HG02943 (cell line): ENCODE results near the gene DIAPH2.

Source experiments
- ATAC-seq: cut with Tn5 transposase; IDR thresholded peaks from one replicate; pipeline ENCODE4 v1.9.1; 2021; ENCODE audit warnings: mild to moderate bottlenecking, low read depth, moderate library complexity; ENCODE audit not compliant: unreplicated experiment

DIAPH2 gene

DNA sequence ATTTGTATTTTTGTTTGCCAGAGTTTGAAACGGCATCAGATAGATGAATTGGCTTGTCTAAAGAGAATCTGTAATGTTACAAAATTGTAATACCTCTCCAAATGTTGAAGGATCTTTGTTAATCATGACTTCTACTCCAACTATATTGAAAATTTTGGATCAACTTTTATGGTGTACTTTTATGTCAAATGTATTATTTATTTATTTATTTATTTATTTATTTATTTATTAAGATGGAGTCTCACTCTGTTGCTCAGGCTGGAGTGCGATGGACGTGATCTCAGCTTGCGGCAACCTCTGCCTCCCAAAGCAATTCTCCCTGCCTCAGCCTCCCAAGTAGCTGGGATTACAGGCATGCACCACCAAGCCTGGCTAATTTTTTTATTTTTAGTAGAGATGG, 235.0 kb downstream of the DIAPH2 start:
- ATAC-seq: no peak

DNA sequence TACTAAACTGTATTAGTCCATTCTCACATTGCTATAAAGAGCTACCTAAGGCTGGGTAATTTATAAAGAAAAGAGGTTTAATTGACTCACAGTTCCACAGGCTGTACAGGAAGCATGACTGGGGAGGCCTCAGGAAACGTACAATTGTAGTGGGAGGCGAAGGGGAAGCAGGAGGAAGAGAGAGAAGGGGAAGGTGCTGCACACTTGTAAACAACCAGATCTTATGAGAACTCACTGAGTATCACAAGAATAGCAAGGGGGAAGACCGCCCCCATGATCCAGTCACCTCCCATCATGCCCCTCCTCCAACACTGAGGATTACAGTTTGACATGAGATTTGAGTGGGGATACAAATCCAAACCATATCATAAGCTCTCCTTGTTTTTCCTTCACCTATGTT, 239.9 kb downstream of the DIAPH2 start:
- no peak for ATAC-seq

DNA sequence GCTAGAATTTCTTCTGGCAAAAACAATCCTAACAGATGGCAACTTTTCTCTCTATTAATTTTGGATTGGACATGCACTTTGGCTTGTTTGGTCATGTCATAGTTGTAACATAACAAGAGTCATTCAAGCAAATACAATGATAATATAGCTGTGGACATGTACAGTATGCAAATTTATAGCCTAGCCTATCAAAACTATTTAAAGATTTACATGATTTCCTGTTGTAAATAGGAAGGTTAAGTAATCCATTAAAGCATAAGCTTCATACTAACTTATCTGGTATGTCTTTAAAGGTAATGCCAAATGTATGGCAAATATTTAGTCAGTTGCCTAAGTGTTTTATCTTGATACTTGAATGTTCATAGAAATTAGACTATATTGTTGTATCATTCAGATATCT, 244.4 kb downstream of the DIAPH2 start:
- ATAC-seq: no peak

DNA sequence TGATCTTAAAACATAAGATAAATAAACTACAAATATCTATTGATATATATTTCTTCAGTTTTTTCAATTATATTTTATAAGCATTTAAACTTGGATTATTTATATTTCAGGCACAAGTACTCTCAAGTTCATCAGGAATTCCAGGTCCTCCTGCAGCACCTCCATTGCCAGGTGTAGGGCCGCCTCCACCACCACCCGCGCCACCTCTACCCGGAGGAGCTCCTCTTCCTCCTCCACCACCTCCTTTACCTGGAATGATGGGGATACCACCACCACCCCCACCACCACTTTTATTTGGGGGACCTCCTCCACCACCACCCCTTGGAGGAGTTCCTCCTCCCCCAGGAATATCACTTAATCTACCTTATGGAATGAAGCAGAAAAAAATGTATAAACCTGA, 273.1 kb downstream of the DIAPH2 start:
- no peak for ATAC-seq

DNA sequence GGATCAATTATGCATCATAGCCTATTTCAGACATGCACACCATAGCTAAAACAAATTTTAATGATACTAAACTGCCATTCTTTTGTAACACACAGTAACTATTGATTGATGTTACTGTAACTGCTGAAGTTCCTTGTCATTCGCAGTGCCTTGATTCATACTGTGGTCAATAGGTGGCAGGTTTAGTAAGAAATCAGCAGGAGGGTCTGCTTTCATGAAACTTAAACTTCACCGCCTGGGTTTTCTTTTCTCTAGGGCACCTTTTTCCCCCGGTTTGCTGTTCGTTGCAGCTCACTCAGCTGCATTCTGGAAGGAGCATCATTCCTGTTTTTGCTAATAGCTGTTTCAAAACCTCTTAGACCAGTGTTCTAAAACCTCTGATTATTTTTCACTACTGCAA, 287.2 kb downstream of the DIAPH2 start:
- ATAC-seq: no peak

DNA sequence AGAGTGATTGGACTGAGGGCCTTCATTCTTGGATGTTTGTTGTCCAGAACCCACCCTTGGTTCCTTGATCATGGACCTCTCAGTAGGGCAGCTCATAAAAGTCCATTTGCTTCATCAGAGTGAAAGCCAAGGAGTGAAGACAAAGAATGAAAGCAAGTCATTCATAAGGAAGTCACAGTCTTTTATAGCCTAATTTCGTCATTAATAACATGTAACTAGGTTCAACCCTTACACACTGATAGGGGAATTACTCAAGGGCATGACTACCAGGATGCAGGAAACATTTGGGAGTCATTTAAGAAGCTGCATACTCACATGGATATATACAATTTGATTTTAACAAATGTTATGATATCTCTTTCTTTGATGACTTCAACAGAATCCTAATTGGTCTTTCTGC, 294.3 kb downstream of the DIAPH2 start:
- ATAC-seq: no peak

DNA sequence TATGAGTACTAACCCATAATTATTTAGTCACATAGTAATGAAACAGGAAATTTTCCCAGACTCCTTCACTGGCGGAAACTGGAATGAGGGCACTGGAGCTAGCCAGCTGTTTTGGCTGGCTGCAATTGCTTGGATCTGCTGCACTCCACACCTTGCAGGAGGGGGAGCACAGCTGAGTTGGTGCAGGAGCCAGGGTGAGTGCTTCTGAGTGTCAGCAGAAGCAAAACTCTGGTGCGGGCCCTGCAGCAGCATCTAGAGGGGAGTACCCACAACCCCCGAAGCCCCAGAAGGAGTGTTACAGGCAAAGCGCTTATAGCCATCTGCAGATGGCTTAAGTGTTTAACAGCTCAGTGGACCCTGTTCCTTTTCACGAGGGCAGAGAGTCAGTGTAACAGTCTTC, 295.1 kb downstream of the DIAPH2 start:
- ATAC-seq: no peak

DNA sequence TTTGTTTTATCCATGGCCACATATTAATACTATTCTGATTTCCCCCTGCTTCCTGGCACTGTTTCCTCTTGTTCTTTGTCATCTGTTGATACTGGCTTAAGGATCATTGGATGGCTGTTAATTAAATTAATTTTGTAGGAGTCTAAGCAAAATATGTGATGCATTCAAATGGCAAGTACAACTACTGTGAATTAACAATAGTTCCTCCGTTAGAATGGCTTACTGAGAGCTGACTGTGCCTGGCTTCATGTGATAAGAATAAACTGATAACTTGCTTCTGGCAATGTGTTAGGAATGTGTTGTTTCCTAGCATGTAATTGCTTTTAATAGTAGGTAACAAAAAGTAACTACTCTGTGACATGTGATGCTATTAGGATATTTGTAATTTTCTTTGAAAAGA, 297.5 kb downstream of the DIAPH2 start:
- ATAC-seq: no peak

DNA sequence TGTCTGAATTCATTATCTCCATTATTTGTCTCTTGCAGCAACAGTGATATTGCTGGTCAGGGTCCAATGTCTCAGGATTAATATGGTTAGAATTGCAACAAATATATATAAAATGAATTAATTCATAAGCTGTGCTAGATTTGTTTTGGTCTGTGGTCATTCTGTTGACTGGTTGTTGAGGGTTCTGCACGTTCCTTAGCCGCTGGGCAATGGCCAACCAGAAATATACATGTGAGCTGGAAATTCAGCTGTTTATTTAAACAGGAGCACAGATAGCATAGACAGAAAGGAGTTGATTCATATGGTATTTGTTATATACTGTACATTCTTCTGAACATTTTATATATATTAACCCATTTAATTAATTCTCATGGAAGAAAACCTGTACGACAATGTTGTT, 299.9 kb downstream of the DIAPH2 start:
- no peak for ATAC-seq

DNA sequence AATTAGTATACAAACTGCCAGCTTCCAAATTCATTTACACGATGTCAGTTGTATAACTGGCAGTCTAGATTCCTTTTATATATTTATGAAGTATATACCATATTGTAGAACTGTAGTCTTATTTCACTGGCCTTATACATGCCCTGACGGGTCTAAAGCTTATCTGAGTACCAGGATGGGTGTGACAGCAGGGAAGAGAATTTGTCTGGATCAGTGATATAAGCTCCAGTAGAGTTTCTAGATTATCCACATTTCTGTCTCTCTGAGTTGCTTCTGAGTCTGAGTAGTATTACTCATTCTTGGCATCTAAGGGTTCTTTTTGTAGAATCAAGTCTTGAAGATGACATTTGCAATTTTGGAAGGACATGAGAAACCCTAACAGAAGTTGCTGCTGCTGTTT, 300.4 kb downstream of the DIAPH2 start:
- no peak for ATAC-seq

DNA sequence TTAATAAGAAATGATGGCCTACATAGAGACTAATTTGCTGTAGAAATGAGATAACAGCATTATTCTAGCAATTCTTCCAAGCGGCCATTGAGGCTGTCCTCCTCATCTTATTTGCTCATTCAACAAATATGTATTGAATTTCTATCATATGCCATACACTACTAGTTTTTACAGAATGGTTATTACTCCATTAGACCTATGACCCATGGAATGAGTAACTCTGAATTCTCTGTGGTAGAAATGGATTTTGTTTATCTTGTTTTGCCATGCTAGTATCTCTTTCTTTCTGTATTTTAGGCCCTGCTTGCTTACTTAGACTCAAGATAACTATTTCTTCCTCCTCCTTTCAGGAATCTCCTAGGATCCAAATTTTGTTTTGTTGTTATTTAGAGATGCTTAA, 302.6 kb downstream of the DIAPH2 start:
- ATAC-seq: no peak

DNA sequence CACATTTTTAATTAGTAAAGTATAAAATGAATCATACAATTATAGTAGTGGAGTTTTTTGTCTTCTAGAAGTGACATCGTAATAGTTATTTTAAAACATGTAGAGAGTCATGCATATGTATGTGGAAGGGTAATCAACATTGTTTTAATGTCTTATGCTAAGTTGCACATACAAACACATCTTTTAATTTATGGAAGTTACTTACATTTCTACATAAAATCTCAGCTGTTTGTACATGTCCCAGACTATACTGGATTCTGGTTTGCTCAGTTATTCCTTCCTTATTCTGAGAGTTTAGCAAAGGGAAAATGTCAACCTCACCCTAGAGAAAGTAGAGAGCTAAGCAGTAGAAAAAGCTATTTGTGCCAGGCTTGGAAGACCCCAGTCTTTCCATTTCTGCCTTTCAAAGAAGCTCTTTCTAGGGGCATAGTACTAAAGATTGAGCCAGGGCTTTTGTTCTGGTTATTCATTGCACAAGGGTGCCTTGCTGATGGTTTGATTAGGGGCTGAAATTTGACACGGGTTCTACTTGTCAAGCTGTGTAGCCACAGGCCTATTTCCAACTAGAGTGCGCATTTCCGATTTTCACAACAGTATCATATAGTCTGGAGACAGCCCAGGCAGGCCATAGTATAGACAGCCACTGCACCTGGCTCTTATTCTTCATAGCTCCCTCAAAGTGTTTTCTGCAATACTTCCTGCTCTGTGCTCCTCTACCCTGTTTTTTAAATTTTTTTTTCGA, 305.4 kb downstream of the DIAPH2 start:
- no peak for ATAC-seq

DNA sequence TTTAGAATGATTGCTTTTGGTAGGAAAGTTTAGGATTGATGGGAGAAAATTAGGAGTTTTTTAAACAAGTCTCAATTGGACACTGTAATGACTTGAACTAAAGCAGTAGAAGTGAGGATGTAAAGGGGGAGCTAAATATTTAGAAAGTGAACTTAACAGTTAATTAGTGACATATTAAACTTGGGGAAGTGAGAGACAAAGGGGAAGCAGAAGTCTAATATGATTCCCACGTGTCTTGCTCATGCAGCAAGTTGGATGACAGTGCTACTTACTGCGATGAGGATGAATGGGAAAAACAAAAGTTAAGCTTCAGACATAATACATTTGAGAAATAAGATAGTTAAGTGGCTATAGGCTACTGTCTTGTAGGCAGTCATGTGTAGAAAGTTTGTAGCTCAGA, 309.5 kb downstream of the DIAPH2 start:
- ATAC-seq: no peak

DNA sequence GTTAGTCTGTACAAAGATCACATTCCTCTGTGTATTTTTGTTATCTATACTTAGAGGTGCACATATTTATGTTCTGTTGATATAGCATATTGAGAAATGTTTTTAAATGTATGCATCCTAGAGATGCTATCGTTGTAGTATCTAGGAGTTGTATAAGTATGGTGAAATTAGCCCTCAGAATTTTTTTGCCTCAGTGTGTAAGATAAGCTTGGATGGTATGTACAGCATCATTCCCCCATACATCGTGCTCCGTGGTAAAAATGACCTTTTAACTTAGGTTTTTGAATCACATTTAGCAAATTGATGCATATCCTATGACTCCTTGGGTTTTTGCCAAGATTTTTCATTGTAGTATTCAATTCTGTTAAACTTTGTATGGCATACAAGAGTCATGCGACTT, 312.6 kb downstream of the DIAPH2 start:
- no peak for ATAC-seq

DNA sequence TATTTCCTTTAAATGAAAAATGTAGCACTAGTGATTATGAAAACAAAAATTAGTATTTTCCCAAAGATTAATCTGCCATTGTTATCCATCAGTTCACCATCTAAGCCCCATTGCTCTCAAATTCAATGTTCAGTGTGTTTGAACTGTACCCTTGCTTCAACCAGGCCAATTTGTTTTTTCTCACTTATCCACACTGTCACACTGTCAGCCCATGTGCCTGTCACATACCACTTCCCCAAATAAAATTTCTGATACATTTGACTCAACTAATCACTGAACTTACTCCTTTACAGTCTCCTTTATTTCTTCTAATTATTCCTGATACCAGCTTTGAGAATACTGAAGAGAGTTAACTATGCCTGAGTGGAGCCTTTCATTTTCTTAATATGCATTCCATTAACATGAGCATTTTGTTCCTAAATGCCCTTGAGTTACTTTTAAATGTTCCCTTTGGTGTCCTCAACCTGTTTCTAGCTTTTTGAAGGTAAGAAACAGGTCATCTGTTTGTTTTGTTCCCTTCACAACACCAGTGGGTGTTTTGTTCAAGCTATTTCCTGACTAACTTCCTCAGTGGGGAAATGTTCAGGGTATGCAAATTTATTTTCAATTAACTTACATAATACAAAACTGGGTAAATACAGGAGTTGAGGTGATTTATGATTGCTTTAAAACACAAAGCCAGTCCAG, 316.2 kb downstream of the DIAPH2 start:
- ATAC-seq: no peak

DNA sequence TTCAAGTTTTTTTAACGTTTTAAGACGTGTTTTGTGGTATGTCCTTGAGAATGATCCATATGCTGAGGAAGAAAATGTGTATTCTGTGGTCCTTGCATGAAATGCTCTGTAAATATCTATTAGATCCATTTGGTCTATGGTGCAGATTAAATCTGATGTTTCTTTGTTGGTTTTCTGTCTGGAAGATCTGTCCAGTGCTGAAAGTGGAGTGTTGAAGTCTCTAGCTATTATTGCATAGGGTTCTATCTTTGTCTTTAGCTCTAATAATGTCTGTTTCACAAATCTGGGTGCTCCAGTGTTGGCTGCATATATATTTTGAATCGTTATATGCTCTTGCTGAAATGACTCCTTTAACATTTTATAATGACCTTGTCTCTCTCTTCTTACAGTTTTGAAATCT, 321.5 kb downstream of the DIAPH2 start:
- ATAC-seq: no peak

DNA sequence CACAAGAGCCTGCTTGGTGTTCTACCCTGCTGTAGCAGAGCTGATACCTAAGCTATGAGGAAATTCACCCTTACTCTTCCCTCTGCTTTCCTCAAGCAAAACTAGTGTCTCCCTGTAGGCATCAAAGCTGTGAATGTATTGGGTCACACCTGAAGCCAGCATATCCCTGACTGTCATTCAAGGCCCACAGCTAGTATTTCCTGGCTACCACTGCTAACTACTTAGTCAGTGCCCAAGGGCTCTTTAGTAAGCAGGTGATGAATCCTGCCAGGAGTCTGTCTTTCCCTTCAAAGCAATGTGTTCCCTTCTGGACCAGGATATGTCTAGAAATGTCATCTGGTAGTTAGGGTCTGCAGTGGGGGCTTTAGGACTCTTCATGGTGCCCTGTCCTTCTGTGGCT, 324.7 kb downstream of the DIAPH2 start:
- no peak for ATAC-seq

DNA sequence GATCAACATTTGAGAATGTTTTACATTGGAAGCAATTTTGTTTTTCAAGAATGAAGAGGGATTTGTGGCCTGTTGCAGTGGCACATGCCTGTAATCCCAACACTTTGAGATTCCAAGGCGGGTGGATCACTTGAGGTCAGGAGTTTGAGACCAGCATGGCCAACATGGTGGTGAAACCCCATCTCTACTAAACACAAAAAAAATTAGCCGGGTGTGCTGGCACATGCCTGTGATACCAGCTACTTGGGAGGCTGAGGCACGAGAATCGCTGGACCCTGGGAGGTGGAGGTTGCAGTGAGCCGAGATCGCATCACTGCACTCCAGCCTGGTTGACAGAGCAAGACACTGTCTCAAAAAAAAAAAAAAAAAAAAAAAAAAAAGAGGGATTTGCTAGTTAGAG, 326.9 kb downstream of the DIAPH2 start:
- no peak for ATAC-seq

DNA sequence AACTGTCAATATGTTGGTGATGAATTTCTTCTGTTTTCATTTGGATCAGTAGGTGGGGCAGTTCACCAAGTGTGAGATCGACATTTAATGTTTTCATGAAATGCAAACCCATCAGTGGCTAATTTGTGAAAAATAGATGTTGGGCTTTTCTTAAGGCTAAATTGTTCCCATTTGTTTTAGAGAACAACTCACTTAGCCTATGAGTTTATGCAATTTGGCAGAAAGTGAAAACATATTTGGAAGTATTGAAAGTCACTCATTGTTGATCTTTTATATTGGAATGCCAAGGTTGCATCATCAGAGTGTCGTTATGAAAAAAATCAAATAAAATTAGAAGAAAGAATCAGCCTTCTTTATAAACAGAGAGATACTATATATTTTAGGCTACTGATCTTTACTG, 331.5 kb downstream of the DIAPH2 start:
- ATAC-seq: no peak

DNA sequence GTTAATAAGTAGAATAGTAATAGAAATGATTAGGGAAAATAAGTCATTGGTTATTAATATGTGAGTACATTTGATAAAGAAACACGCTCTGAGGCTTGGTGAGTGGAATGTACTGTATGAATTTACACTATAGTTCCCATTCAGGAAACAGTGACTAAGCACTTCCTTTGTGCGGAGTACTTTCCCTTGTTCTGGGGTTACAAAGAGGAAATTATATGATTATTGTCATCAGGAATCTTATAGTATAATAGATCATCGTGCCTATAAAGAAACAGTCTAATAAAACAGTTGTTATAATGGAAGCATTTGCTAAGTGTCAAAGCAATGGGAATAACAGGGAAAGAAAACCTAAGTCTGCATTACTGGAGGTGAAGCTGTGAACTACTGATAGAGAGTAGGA, 337.0 kb downstream of the DIAPH2 start:
- ATAC-seq: no peak

DNA sequence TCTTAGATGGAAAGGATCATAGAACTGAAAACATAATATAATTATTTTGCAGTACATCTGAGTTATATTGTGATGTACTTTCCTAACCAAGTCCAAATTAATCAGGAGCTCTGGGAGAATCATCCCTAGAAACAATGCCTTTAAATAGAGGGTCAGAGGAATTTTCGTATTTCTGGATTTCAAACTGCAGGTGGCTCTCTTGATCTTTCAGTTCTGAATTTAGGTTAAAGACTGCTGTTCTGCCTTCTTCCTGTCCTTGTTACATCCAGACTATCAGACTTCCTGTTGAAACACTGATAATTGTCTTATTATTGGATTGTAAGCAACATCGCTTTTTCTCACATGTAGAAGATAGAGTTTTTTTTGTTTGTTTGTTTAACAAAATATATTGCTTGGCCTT, 341.8 kb downstream of the DIAPH2 start:
- ATAC-seq: no peak

DNA sequence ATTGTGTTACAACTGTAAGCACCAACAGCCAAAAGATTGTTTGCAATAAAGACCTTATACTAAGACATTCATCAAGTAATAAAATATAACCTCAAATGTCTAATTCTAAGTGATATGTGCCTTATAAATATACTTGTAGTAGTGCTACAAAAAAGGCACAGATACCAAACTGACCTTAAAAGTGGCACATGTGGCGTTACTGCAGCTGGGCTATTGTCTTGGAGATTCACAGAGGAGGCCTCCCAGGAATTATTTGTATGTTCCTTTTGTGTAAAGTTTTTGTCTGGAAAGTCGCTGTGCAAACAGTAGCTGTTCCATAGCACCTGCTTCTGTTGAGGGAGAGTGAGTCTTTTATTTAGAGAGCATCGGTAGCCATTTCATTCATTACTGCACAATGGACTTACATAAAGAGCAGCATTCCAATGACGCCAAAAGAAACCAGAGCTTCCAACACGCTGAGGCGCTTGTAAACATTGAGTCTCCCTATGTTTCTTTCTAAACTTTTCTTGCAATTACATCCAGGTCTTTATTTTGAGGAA, 342.8 kb downstream of the DIAPH2 start:
- ATAC-seq: no peak
